HG02642 (cell line): ENCODE measurements around the gene PIGT.

Source experiments
- ATAC-seq: cut with Tn5 transposase; IDR thresholded peaks from one replicate; pipeline ENCODE4 v1.9.1; 2021; ENCODE audit warnings: mild to moderate bottlenecking; ENCODE audit not compliant: unreplicated experiment, poor library complexity

The PIGT gene

GRCh38 chr20:45399018-45399417, 16.9 kb upstream of the PIGT start:
- no peak for ATAC-seq

GRCh38 chr20:45400346-45401031, 15.5 kb upstream of the PIGT start:
- ATAC-seq = no peak

DNA sequence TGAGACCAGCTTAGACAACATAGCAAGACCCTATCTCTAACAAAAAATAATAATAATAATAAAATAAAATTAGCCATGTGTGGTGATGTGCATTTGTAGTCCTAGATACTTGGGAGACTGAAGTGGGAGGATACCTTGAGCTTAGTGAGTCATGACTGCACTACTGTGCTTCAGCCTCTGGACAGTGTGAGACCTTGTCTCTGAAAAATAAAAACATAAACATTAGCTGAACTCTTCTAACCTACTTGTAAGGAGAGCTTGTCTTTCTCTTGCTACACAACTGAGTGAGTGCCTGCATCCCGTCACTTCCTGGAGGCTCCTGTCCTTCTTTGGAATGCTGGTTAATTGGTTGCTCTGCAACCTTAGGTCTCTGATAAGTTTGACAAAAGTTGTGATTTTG, 13.0 kb upstream of the PIGT start:
- ATAC-seq = no peak

GRCh38 chr20:45404438-45404837, 11.5 kb upstream of the PIGT start:
- no peak for ATAC-seq

- ATAC-seq = peak; percentile 17
Observed at GRCh38 chr20:45405571-45406259, 10.2 kb upstream of the PIGT start.

DNA sequence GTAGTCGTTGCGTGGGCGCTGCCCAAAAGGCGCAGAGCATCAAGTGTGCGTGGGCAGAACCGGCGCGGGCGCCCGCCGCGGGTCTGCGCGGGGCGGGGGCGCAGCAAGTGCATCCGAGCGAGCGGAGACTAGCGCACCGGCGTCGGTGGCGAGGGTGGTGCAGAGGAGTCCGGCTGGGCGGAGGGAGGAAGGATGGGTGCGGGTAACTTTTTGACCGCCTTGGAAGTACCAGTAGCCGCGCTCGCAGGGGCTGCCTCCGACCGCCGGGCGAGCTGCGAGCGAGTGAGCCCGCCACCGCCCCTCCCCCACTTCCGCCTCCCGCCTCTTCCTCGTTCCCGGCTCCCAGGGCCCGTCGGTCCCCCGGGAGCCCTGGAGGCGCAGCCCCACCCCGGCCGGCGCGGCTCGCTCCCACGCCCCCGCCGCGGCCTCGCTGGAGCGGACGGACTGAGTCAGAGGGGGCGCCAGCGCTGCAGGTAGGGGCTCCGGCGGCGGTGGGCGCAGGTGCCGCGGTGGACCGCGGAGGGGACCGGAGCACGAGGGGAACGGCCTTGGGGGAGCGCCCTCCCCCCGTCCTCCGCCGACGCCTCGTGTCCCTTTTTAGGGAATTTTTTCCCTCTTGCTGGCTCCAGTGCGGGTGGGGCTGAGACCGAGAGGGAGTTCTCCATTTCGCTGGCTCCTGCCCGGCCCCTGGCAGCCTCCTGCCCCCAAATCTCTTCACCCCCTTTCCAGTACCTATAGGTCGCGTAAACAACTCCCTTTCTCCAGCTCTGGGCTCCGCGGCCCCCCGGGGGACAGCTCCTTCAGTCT, 9.5 kb upstream of the PIGT start:
- ATAC-seq = peak; percentile 39

- ATAC-seq = no peak
Observed at GRCh38 chr20:45407067-45407745, 8.7 kb upstream of the PIGT start.

DNA sequence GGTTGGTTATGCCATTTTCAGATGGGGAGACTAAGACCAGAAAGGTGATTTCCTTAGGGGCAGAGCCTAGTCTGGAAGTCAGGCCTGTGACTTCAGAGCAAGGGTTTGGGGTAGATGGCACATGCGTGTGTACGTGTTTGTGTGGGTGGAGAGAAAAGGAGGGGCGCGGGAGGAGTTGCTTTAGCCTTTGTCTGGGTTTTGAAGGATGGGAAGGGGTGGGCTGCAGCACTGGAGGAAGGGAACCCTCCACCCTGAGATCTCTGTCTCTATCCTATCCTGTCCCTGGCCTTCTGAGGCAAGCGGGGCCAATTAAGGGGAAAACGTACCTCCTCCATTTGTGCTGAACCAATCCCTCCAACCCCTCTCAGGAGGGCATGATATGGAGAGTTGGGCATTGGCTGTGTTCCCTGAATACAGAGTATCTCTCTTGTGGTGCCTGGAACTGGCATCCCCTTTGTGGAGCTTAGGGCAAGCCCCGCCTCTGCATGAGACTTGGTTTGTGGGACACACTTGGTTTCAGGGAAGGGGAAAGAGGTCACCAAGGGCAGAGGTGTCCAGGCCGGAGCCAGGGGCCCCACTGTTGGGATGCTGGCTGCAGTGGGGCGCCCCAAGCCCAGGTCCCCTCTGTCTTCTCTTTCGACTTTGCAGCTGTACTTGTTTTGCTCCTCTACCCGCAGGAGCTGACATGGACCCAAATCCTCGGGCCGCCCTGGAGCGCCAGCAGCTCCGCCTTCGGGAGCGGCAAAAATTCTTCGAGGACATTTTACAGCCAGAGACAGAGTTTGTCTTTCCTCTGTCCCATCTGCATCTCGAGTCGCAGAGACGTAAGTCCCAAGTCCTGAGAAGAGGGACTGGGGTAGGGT, 7.9 kb upstream of the PIGT start, which contains the start of gene DBNDD2:
DBNDD2 (plus strand) TSS at position 507 of the 863 bp plus-strand sequence; CDS start at position 686, 179 bp downstream.
- ATAC-seq = no peak

GRCh38 chr20:45408646-45409213, 7.2 kb upstream of the PIGT start:
- no peak for ATAC-seq

DNA sequence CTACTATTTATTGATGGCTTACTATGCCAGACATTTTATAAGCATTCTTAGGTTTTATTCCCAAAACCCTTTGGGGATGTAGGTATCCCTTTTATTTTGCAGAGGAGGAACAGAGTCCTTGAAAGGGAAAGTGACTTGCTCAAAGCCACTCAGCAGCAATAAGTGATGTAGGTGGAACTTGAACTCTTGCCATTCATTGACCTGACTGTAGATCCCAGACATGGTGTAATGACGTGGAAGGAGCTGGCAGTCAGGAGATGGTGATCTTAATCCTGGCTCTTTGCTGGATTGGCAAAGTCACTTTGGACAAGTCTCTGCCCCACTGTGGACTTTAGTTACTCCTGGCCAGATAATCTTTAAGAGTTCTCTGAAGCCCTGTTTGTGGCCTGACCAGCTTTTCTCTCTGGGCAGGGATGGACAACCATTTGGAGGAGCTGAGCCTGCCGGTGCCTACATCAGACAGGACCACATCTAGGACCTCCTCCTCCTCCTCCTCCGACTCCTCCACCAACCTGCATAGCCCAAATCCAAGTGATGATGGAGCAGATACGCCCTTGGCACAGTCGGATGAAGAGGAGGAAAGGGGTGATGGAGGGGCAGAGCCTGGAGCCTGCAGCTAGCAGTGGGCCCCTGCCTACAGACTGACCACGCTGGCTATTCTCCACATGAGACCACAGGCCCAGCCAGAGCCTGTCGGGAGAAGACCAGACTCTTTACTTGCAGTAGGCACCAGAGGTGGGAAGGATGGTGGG, 6.2 kb upstream of the PIGT start:
- no peak for ATAC-seq

DNA sequence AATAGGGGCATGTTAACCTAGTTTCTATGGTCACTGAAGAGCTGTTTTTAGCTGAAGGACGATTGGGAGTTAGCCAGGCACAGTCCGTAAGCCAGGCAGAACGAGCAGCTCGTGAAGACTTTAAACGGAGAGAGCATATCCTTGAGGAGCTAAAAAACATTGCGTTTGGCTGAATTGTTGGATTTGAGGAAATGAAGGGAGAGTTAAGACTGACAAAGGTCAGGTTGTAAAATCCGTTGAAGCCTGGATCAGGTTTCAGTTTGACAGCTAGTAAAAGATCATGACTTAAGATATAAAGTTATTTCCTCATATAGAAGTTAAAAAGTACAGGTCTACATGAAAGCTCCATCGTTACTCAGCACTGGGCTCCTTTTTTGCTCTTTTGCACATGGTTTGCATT, 5.1 kb upstream of the PIGT start:
- ATAC-seq = no peak

DNA sequence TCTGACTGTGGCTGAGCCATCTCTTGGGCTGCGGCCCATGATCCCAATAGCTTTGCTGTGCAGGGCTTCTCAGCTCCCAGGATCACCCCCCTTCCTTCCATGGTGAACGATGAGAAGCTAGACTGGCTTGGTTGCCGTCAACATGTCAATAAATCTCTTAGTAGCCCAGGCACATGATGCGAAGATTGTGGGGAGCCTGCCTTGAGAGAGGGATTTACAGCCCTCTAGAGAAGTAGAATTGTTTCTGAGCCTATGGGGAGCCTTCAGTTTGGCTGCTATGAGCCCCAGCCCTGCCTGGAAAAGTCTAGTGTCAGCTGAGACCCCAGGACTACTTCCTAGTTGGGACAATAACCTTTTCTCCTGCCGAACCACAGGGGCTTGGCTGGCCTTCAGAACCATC, 3.3 kb upstream of the PIGT start:
- ATAC-seq = no peak

DNA sequence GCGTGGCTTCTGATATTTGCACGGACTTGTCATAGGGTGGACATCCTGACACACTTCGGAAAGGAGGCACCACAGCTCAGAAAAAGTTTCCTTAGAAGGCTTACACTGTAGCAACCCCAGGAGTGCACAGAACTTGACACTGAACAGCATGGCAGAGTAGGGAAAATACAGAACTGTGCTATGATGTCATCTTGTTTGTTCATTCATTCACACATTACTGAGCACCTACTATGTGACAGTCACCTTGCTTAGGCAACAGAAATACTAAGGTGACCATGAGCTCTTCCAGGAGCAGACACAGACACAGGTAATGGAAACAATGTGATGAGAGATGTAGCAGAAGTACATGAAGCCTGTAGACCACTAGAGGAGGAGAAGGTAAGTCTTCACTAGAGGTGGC, 2.5 kb upstream of the PIGT start:
- ATAC-seq = no peak

DNA sequence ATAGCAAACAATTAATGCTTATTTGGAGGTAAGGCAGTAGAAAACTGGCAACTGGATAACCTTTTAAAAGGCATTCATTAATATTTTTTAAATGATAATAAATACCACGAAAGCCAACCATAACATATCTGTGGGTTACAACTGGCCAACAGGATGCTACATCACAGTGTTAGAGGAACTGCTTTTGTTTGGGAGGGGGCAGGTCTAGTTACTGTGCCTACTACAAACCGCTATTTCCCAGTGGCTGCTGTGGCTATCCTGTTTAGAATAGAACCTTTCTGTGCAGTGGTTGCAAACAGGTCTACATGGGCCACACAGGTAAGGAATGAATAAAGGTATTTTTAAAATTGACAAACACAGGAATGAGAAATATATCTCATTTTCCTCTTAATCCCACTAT, 976 bp downstream of the PIGT start:
- no peak for ATAC-seq

GRCh38 chr20:45419188-45420091, 3.5 kb downstream of the PIGT start:
- ATAC-seq = peak; percentile 77

DNA sequence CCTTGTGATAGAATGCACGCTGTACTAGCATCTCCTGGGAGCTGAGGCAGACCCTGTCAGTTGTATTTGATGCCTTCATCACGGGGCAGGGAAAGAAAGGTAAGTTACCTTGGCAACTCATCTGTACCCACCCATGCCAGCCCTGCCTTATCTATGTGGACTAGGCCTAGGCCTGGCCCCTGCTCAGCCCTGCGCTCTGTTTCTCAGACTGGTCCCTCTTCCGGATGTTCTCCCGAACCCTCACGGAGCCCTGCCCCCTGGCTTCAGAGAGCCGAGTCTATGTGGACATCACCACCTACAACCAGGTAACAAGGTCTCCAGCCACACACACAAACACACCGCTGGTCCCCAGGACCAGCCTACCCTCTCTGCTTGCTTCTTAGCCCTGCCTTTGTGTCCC, 4.2 kb downstream of the PIGT start:
- no peak for ATAC-seq

GRCh38 chr20:45423700-45424099, 7.8 kb downstream of the PIGT start:
- ATAC-seq = no peak

- no peak for ATAC-seq
Observed at GRCh38 chr20:45425561-45425960, 9.6 kb downstream of the PIGT start.
